A673 (cell line): ENCODE results near the gene MALT1.

Source experiments
- EZH2 ChIP-seq: fragments of 200-600 bp; sonication (generic); IDR thresholded peaks from 2 replicates; pipeline ENCODE4 v1.6.1; 2017; ENCODE audit warnings: borderline replicate concordance, low read depth, mild to moderate bottlenecking, mixed read lengths, antibody characterized with exemption, low read length; ENCODE audit not compliant: poor library complexity, severe bottlenecking
- TF ChIP-seq, protein P1 (sequence below): fragments of 300-800, 200-600 bp; sonication (generic); conservative IDR thresholded peaks from 2 replicates; pipeline ENCODE4 v1.5.1; 2017; ENCODE audit warnings: low read depth, mild to moderate bottlenecking, antibody characterized with exemption, low read length, moderate library complexity, mixed read lengths

DNA sequence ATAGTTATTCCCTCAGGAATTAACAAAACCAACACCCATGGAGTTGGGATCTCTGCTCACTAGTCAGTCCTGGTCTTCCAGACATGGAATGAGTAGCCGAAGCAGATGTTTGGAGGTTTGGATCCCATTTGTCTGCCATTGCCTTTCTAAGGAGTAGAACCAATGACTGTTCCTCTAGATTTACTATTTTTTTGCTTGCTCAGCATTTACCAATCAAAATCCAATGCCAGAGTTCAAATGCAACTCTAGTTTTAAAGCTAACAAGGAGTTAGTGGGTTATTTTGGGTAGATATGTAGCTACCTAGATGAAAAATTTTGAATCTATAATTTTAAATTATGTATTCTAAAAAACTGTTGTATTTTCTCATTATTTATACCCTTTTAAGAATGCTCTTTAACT is 62.6 kb downstream of the MALT1 start:
- no peak for TF ChIP-seq EZH2
- TF ChIP-seq, protein P1, sequence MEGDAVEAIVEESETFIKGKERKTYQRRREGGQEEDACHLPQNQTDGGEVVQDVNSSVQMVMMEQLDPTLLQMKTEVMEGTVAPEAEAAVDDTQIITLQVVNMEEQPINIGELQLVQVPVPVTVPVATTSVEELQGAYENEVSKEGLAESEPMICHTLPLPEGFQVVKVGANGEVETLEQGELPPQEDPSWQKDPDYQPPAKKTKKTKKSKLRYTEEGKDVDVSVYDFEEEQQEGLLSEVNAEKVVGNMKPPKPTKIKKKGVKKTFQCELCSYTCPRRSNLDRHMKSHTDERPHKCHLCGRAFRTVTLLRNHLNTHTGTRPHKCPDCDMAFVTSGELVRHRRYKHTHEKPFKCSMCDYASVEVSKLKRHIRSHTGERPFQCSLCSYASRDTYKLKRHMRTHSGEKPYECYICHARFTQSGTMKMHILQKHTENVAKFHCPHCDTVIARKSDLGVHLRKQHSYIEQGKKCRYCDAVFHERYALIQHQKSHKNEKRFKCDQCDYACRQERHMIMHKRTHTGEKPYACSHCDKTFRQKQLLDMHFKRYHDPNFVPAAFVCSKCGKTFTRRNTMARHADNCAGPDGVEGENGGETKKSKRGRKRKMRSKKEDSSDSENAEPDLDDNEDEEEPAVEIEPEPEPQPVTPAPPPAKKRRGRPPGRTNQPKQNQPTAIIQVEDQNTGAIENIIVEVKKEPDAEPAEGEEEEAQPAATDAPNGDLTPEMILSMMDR, result no peak
